ENCODE results near the gene CDC25C. TPM values are rescaled to one million over a fixed set of nuclear protein-coding genes. Genes with fewer than 3 reads are reported as not detected.
"Not testable (repeated sequence)": the region's sequence is repeated elsewhere in the genome, so short reads cannot be mapped to it uniquely, and the experiment has no call there.

Gene CDC25C
- total RNA-seq, 1 experiment from 2014 or later: 23.9 TPM

GRCh38 chr5:138258704-138259292 is 72.8 kb downstream of the CDC25C start:
- Histone ChIP-seq H3K9me3 (no peaks in the 10 kb centered on the region; the same call in 1 of the 2 replicates), H3K4me3 (no peak overlapping the region), H3K27me3 (no peaks in the 10 kb centered on the region), H3K36me3 (no peaks in the 10 kb centered on the region)
- peak; percentile 49 for DNase-seq

GRCh38 chr5:138257583-138257982 is 74.0 kb downstream of the CDC25C start:
- no peak for DNase-seq
- no peaks in the 10 kb centered on the region for H3K36me3 ChIP-seq
- H3K9me3 ChIP-seq: no peaks in the 10 kb centered on the region; the same call in 1 of the 2 replicates
- H3K27me3 ChIP-seq: no peaks in the 10 kb centered on the region
- no peak overlapping the region for H3K4me3 ChIP-seq

- no peak for DNase-seq
- Histone ChIP-seq H3K4me3 (no peak overlapping the region), H3K27me3 (no peaks in the 10 kb centered on the region), H3K36me3 (no peaks in the 10 kb centered on the region), H3K9me3 (no peaks in the 10 kb centered on the region)
These were observed 78.7 kb downstream of the CDC25C start for GRCh38 chr5:138252944-138253343.

- H3K27me3 ChIP-seq, DNase-seq, H3K9me3 ChIP-seq, H3K4me3 ChIP-seq, H3K36me3 ChIP-seq: not testable (repeated sequence)
These were observed 83.8 kb downstream of the CDC25C start for GRCh38 chr5:138247800-138248199.

GRCh38 chr5:138246822-138247221 is 84.8 kb downstream of the CDC25C start:
- Histone ChIP-seq H3K36me3 (no peaks in the 10 kb centered on the region), H3K9me3 (no peaks in the 10 kb centered on the region), H3K27me3 (peaks cover 10% of the 10 kb centered on the region), H3K4me3 (no peak overlapping the region)
- DNase-seq: no peak

- Histone ChIP-seq H3K36me3 (no peaks in the 10 kb centered on the region), H3K27me3 (peaks cover 15% of the 10 kb centered on the region), H3K4me3 (no peak overlapping the region), H3K9me3 (no peaks in the 10 kb centered on the region)
- no peak for DNase-seq
These were observed 85.3 kb downstream of the CDC25C start for GRCh38 chr5:138246334-138246733.

GRCh38 chr5:138245717-138246116 is 85.9 kb downstream of the CDC25C start:
- Histone ChIP-seq H3K9me3 (no peaks in the 10 kb centered on the region), H3K36me3 (no peaks in the 10 kb centered on the region), H3K27me3 (peaks cover 21% of the 10 kb centered on the region), H3K4me3 (no peak overlapping the region)
- DNase-seq: no peak

GRCh38 chr5:138243794-138244193 is 87.8 kb downstream of the CDC25C start:
- DNase-seq: no peak
- Histone ChIP-seq H3K9me3 (no peaks in the 10 kb centered on the region; the same call in 1 of the 2 replicates), H3K27me3 (peaks cover 29% of the 10 kb centered on the region)

GRCh38 chr5:138241688-138242571 is 89.7 kb downstream of the CDC25C start:
- peak; percentile 36 for DNase-seq
- peak overlapping the region; percentile 8 for H3K4me3 ChIP-seq
- no peaks in the 10 kb centered on the region; the same call in 1 of the 2 replicates for H3K9me3 ChIP-seq
- peaks cover 29% of the 10 kb centered on the region for H3K27me3 ChIP-seq
- no peaks in the 10 kb centered on the region for H3K36me3 ChIP-seq

More at GRCh38 chr5:138243794-138244193, 87.8 kb downstream of the CDC25C start:
- Histone ChIP-seq H3K4me3 (no peak overlapping the region), H3K36me3 (no peaks in the 10 kb centered on the region)

GRCh38 chr5:138240650-138241385 is 90.8 kb downstream of the CDC25C start:
- DNase-seq: no peak
- no peaks in the 10 kb centered on the region; the same call in 1 of the 2 replicates for H3K9me3 ChIP-seq
- H3K4me3 ChIP-seq: no peak overlapping the region
- H3K27me3 ChIP-seq: peaks cover 29% of the 10 kb centered on the region
- H3K36me3 ChIP-seq: no peaks in the 10 kb centered on the region

GRCh38 chr5:138238034-138238433 is 93.6 kb downstream of the CDC25C start:
- Histone ChIP-seq H3K27me3 (peaks cover 29% of the 10 kb centered on the region), H3K36me3 (no peaks in the 10 kb centered on the region), H3K9me3 (no peaks in the 10 kb centered on the region; the same call in 1 of the 2 replicates), H3K4me3 (no peak overlapping the region)
- DNase-seq: no peak

Other genes with a start within 250 kb of the CDC25C start
- gene WNT8A, start 247.8 kb downstream of the CDC25C start, total RNA-seq (2014; rRNA removed; shearing (Covaris generic); ENCODE audit: low replicate concordance): not detected in 2 replicates
- gene NME5, start 192.4 kb downstream of the CDC25C start, total RNA-seq (2014; rRNA removed; shearing (Covaris generic); ENCODE audit: low replicate concordance): not detected in 2 replicates
- gene BRD8, start 153.2 kb downstream of the CDC25C start, total RNA-seq (2014; rRNA removed; shearing (Covaris generic); ENCODE audit: low replicate concordance): 64.9 and 106 TPM in 2 replicates
- gene KIF20A, start 152.7 kb downstream of the CDC25C start, total RNA-seq (2014; rRNA removed; shearing (Covaris generic); ENCODE audit: low replicate concordance): 111 and 129 TPM in 2 replicates
- 33.8 and 44.3 TPM in 2 replicates for gene CDC23, start 118.5 kb downstream of the CDC25C start, total RNA-seq (2014; rRNA removed; shearing (Covaris generic); ENCODE audit: low replicate concordance)
- not detected in 2 replicates for gene GFRA3, start 57.2 kb downstream of the CDC25C start, total RNA-seq (2014; rRNA removed; shearing (Covaris generic); ENCODE audit: low replicate concordance)
- gene FAM53C, start 6.5 kb upstream of the CDC25C start, total RNA-seq (2014; rRNA removed; shearing (Covaris generic); ENCODE audit: low replicate concordance): 34.5 and 76.2 TPM in 2 replicates
- 41.6 and 42.9 TPM in 2 replicates for gene KDM3B, start 20.9 kb upstream of the CDC25C start, total RNA-seq (2014; rRNA removed; shearing (Covaris generic); ENCODE audit: low replicate concordance)
- gene REEP2, start 107.3 kb upstream of the CDC25C start, total RNA-seq (2014; rRNA removed; shearing (Covaris generic); ENCODE audit: low replicate concordance): 1.4 and 1.8 TPM in 2 replicates
- 1.2 TPM in 1 of 2 replicates, not detected in the other for gene EGR1, start 133.7 kb upstream of the CDC25C start, total RNA-seq (2014; rRNA removed; shearing (Covaris generic); ENCODE audit: low replicate concordance)
- gene ETF1, start 211.4 kb upstream of the CDC25C start, total RNA-seq (2014; rRNA removed; shearing (Covaris generic); ENCODE audit: low replicate concordance): 222 and 276 TPM in 2 replicates
- 610 and 1,111 TPM in 2 replicates for gene HSPA9, start 243.6 kb upstream of the CDC25C start, total RNA-seq (2014; rRNA removed; shearing (Covaris generic); ENCODE audit: low replicate concordance)

Data from MG63 (cell line).